ENCODE measurements around the gene ZNF831. TPM values are rescaled to one million over a fixed set of nuclear protein-coding genes. Genes with fewer than 3 reads are reported as not detected.

The ZNF831 gene
- total and polyA plus RNA-seq, 4 experiments from 2014 or later: 7.8 to 49.0 (median 29.5) TPM

DNA sequence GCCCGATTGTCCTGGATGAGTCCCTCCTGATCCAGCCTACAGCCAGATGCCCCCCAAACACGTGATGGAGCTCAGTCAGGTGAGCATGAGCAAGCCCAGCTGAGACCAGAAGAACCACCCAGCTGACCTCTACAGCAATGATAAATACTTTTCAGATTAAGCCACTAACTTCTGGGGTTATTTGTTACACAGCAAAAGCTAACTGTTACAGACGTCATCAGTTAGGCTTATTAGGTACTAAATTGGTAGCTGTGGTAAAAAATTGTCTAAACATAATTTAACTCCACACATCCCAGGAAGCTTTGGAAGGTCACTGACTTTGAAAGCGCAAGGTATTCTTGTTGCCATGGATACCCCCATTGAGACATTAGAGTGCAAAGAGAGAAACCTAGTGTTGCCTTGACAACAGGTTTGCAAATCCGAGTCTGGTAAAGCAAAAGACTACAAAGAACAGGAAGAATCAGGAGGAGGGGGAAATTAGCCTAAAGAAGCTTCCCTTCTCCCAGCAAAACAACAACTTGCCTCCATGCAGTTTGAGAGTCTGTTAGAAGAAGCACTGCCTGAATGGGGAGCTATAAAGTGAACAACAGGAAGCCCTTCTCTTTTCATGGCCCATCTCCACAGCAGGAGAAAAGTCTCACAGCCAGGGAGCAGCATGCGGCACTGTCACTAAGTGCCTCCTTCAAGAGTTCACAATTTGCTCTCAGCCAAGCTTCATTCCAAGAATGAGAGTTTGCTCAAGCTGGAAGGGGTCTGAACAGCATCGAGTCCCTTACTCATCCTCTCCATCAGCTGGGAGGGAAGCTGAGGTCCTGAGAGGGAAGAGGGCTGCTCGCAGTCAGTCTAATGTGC is 41.7 kb upstream of the ZNF831 start:
- Mint-ChIP-seq H3K4me3 (peak overlapping the region; percentile 41 to 93 (median 84)), H3K9me3 (peaks cover 0 to 2% (median 0%) of the 10 kb centered on the region in 8 donors), H3K36me3 (no peaks in the 10 kb centered on the region), H3K27ac (peak overlapping the region; percentile 94 to 100 (median 99)), H3K27me3 (no peaks in the 10 kb centered on the region), H3K4me1 (peaks cover 69 to 100% (median 87%) of the 10 kb centered on the region in 4 donors)
- intact Hi-C loops (cut with micrococcal nuclease): loop anchor here (1.0 to 5.0 kb wide), 4 partner anchors 28 to 85 kb away; partner anchors contain the start of gene PRELID3B
- no peaks in the 10 kb centered on the region for H3K9me3 ChIP-seq (ENCODE audit: control insufficient read depth in 1 of 2, low read length in 2 of 2)
- CTCF ChIA-PET (ENCODE audit: partially characterized antibody): interaction anchor here (0.6 to 8.9 kb wide), 28 partner anchors 8 to 100 kb away, joined by 3 to 72 read pairs (median 6); partner anchors contain the start of genes ATP5F1E and ZNF831
- H3K36me3 ChIP-seq (ENCODE audit: insufficient read depth, low read length): no peaks in the 10 kb centered on the region
- H3K27ac ChIP-seq (ENCODE audit: low read depth, low read length): peak overlapping the region; percentile 80
- peak overlapping the region in 1 of 2 donors; percentile 52 for H3K4me3 ChIP-seq (ENCODE audit: low read length in 2 of 2)
- H3K4me1 ChIP-seq (ENCODE audit: insufficient read depth, low read length): peaks cover 81% of the 10 kb centered on the region
- POLR2A ChIA-PET (ENCODE audit: partially characterized antibody): interaction anchor here (0.6 to 11.5 kb wide), 36 partner anchors 9 to 1730 kb away, joined by 3 to 307 read pairs (median 6); partner anchors contain the start of genes ATP5F1E and ZNF831
- no peaks in the 10 kb centered on the region for H3K27me3 ChIP-seq (ENCODE audit: insufficient read depth, low read length)
- DNase-seq: peak; percentile 50 to 70 (median 66)

DNA sequence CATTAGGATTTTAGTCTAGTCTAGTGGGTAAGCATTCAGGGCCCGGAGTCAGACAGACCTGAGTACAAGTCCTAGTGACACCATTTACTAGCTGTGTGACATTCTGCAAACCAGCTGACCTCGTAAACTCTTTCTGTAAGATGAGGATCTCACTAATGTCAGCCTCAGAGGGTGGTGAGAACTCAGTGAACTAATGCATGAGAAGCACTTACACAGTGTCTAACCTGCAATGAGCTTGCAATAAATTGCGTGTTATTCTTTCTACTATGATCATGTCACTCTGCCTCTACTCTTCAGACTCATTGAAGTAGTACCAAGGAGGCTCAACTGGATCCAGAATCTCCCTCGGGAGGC is 41.1 kb upstream of the ZNF831 start:
- POLR2A ChIA-PET (ENCODE audit: partially characterized antibody): interaction anchor here (0.6 to 11.5 kb wide), 37 partner anchors 8 to 1730 kb away, joined by 3 to 307 read pairs (median 6); partner anchors contain the start of genes ATP5F1E, VAPB and ZNF831
- H3K36me3 ChIP-seq (ENCODE audit: insufficient read depth, low read length): no peaks in the 10 kb centered on the region

DNA sequence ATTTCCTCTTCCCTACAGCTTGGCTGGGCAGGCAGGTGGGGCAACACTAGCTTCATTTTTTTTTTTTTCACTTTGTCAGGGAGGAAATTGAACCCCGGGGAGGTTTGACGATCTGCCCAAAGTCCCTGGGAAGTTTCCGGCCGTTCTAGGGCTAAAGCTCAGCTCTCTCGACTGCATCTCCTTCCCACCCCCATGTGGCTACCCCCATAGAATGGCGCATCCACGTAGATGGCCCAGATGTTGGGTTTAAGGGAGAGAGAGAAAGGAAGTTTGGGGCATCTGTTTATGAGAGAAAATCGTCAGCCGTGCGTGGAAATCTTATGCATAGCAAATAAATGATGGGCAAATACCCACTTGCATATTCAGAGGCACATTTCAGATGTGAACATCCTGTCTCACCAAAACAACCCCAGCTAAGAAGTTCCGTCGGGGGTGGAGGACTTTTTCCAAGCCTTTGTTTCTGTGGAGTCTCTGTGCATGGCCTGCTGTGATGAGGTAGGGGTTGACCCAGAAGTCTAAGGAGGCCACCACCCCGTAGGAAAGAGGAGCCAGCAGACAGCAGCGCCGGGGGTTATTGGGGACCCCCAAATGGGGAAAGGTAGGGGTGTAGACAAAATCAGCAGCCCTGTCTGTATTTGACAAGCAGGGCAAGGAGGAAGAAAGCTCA is 40.5 kb upstream of the ZNF831 start:
- H3K27ac Mint-ChIP-seq: peak overlapping the region; percentile 94 to 100 (median 99)
- peaks cover 0 to 2% (median 0%) of the 10 kb centered on the region in 8 donors for H3K9me3 Mint-ChIP-seq
- H3K4me3 Mint-ChIP-seq: peak overlapping the region; percentile 80 to 93 (median 85)
- intact Hi-C loops (cut with micrococcal nuclease): loop anchor here (1.0 to 5.0 kb wide), 5 partner anchors 23 to 81 kb away; partner anchors contain the start of gene PRELID3B
- CTCF ChIA-PET (ENCODE audit: partially characterized antibody): interaction anchor here (0.6 to 8.9 kb wide), 25 partner anchors 9 to 735 kb away, joined by 3 to 72 read pairs (median 7); partner anchors contain the start of genes ATP5F1E and ZNF831
- Histone ChIP-seq H3K4me3 (ENCODE audit: low read length in 2 of 2) (peak overlapping the region; percentile 7 to 52), H3K4me1 (ENCODE audit: insufficient read depth, low read length) (peaks cover 69% of the 10 kb centered on the region), H3K27ac (ENCODE audit: low read depth, low read length) (peak overlapping the region; percentile 80), H3K36me3 (ENCODE audit: insufficient read depth, low read length) (no peaks in the 10 kb centered on the region), H3K9me3 (ENCODE audit: control insufficient read depth in 1 of 2, low read length in 2 of 2) (no peaks in the 10 kb centered on the region), H3K27me3 (ENCODE audit: insufficient read depth, low read length) (no peaks in the 10 kb centered on the region)
- H3K36me3 Mint-ChIP-seq: no peaks in the 10 kb centered on the region
- no peaks in the 10 kb centered on the region for H3K27me3 Mint-ChIP-seq
- POLR2A ChIA-PET (ENCODE audit: partially characterized antibody): interaction anchor here (0.5 to 11.5 kb wide), 35 partner anchors 8 to 1731 kb away, joined by 3 to 307 read pairs (median 7); partner anchors contain the start of genes ATP5F1E, VAPB and ZNF831
- DNase-seq: peak; percentile 80 to 85 (median 84)
- H3K4me1 Mint-ChIP-seq: peaks cover 68 to 99% (median 85%) of the 10 kb centered on the region in 4 donors

More for the DNA sequence above, 41.1 kb upstream of the ZNF831 start:
- Mint-ChIP-seq H3K27ac (peak overlapping the region; percentile 94 to 100 (median 99)), H3K4me3 (peak overlapping the region; percentile 80 to 93 (median 85)), H3K4me1 (peaks cover 70 to 100% (median 86%) of the 10 kb centered on the region in 4 donors), H3K36me3 (no peaks in the 10 kb centered on the region), H3K9me3 (peaks cover 0 to 2% (median 0%) of the 10 kb centered on the region in 8 donors), H3K27me3 (no peaks in the 10 kb centered on the region)
- intact Hi-C loops (cut with micrococcal nuclease): loop anchor here (1.0 to 5.0 kb wide), 4 partner anchors 28 to 85 kb away; partner anchors contain the start of gene PRELID3B
- CTCF ChIA-PET (ENCODE audit: partially characterized antibody): interaction anchor here (0.6 to 8.9 kb wide), 25 partner anchors 9 to 734 kb away, joined by 3 to 72 read pairs (median 6); partner anchors contain the start of genes ATP5F1E and ZNF831
- peak overlapping the region in 1 of 2 donors; percentile 52 for H3K4me3 ChIP-seq (ENCODE audit: low read length in 2 of 2)
- DNase-seq: no peak
- peaks cover 75% of the 10 kb centered on the region for H3K4me1 ChIP-seq (ENCODE audit: insufficient read depth, low read length)
- peak overlapping the region; percentile 80 for H3K27ac ChIP-seq (ENCODE audit: low read depth, low read length)
- H3K9me3 ChIP-seq (ENCODE audit: control insufficient read depth in 1 of 2, low read length in 2 of 2): no peaks in the 10 kb centered on the region
- no peaks in the 10 kb centered on the region for H3K27me3 ChIP-seq (ENCODE audit: insufficient read depth, low read length)

DNA sequence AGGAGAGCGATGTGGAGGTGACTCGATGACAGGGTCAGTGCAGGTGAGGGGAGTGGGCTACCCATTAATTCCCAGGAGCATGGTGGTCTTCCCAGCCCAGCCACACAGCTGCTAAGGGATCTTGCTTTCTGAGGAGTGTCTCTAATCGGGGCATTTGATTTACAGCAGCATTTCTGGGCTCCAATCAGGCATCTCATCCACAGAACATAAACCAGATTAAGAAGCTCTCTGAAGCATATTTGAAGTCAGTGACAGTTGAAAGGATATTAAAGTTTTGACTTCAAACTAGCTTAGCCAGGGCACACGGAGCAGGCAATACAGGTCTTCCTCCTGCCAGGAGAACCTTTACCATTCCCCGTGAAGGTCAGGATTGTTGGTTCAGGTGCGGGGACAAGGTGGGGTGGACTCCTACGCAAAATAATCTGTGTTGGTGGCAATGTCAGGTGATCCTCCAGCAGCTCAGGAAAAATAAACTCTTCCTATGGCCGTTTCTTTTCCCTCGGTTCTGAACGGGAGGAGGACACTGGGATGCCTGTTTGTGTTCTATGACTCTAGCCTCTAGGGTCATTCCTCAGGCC is 39.9 kb upstream of the ZNF831 start:
- Histone ChIP-seq H3K9me3 (ENCODE audit: control insufficient read depth in 1 of 2, low read length in 2 of 2) (no peaks in the 10 kb centered on the region), H3K27me3 (ENCODE audit: insufficient read depth, low read length) (no peaks in the 10 kb centered on the region), H3K4me1 (ENCODE audit: insufficient read depth, low read length) (peaks cover 63% of the 10 kb centered on the region), H3K4me3 (ENCODE audit: low read length in 2 of 2) (peak overlapping the region; percentile 7 to 52), H3K27ac (ENCODE audit: low read depth, low read length) (peak overlapping the region; percentile 80), H3K36me3 (ENCODE audit: insufficient read depth, low read length) (no peaks in the 10 kb centered on the region)
- Mint-ChIP-seq H3K27ac (peak overlapping the region; percentile 94 to 100 (median 99)), H3K9me3 (peaks cover 0 to 2% (median 0%) of the 10 kb centered on the region in 8 donors), H3K4me1 (peaks cover 64 to 96% (median 82%) of the 10 kb centered on the region in 4 donors), H3K36me3 (no peaks in the 10 kb centered on the region), H3K27me3 (no peaks in the 10 kb centered on the region), H3K4me3 (peak overlapping the region; percentile 80 to 93 (median 85))
- CTCF ChIA-PET (ENCODE audit: partially characterized antibody): interaction anchor here (1.2 to 8.9 kb wide), 12 partner anchors 9 to 735 kb away, joined by 3 to 72 read pairs (median 12); partner anchors contain the start of genes ATP5F1E and ZNF831
- POLR2A ChIA-PET (ENCODE audit: partially characterized antibody): interaction anchor here (0.5 to 11.5 kb wide), 26 partner anchors 11 to 471 kb away, joined by 3 to 307 read pairs (median 12); partner anchors contain the start of genes ATP5F1E and ZNF831
- no peak for DNase-seq
- intact Hi-C loops (cut with micrococcal nuclease): loop anchor here (1.0 to 5.0 kb wide), 5 partner anchors 23 to 81 kb away; partner anchors contain the start of gene PRELID3B

DNA sequence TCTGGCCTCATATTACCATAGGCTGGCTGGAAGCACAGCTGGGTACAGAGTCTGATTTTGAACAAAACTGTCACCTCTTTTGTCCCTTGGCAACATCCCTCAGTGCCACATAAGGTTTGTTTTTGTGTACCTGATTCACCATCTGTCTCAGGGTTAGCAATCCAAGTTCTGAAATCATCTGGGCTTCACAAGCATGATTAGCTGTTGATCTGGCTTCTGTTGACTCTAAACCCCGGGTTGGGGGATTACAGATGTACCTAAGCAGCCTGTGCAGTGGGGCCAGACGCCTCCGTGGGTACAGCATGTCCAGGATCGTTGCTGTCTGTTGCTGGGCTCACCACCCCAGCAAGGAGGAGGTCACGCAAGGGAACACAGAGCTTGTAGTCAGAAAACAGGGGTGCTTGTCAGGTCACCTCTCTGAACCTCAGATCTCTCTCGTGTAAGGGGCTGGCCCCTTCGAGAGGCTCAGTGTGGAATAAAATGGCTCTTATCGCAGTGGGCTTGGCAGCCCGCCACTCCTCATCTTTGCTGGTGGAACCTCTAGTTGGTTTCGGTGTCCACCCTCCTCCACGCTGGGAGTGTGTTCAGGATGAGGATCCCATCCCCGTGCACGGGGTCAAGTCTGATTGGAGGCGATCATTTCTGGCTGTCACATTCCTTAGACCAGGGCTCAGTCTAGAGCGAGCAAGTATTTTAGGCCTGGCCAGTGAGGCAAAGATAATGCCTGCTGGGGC is 39.2 kb upstream of the ZNF831 start:
- POLR2A ChIA-PET (ENCODE audit: partially characterized antibody): interaction anchor here (0.9 to 11.5 kb wide), 20 partner anchors 12 to 235 kb away, joined by 3 to 307 read pairs (median 14); partner anchors contain the start of genes ATP5F1E and ZNF831
- Histone ChIP-seq H3K4me3 (ENCODE audit: low read length in 2 of 2) (no peak overlapping the region), H3K27ac (ENCODE audit: low read depth, low read length) (peak overlapping the region; percentile 80), H3K27me3 (ENCODE audit: insufficient read depth, low read length) (no peaks in the 10 kb centered on the region), H3K4me1 (ENCODE audit: insufficient read depth, low read length) (peaks cover 56% of the 10 kb centered on the region), H3K36me3 (ENCODE audit: insufficient read depth, low read length) (no peaks in the 10 kb centered on the region), H3K9me3 (ENCODE audit: control insufficient read depth in 1 of 2, low read length in 2 of 2) (no peaks in the 10 kb centered on the region)
- CTCF ChIA-PET (ENCODE audit: partially characterized antibody): interaction anchor here (1.4 to 8.9 kb wide), 8 partner anchors 8 to 736 kb away, joined by 3 to 72 read pairs (median 12); no protein-coding TSS in a partner anchor
- Mint-ChIP-seq H3K4me3 (peak overlapping the region; percentile 80 to 93 (median 85)), H3K27ac (peak overlapping the region; percentile 94 to 100 (median 99)), H3K27me3 (no peaks in the 10 kb centered on the region), H3K9me3 (peaks cover 0 to 3% (median 0%) of the 10 kb centered on the region in 8 donors), H3K36me3 (no peaks in the 10 kb centered on the region), H3K4me1 (peaks cover 65 to 90% (median 82%) of the 10 kb centered on the region in 4 donors)
- intact Hi-C loops (cut with micrococcal nuclease): loop anchor here (5.0 kb wide), 1 partner anchor 82 kb away; the partner anchor contains the start of gene PRELID3B
- no peak for DNase-seq

Data from CD4-positive, alpha-beta memory T cell (primary cell).